ENCODE data around the gene TRIM66.
A peak's percentile ranks its signal among the peaks of the same experiment; 100 is the strongest.

Gene TRIM66

DNA sequence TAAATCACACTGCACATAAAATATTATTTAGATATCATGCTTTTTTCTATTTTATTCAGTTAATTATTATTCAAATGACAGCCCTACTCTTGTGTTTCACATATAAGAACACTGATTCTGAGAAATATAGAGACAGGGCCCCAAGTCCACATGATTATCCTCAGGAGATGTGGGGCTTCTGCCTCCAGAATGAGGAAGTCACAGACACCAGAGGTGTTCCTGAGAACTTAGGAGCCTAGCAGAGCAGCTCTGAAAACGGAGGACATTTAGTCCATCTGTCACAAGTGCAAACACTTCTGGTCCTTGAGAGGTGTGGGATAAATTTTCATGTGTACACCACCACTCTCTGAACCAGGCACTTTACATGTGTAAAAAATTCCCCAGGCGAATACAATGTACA is 26.2 kb downstream of the TRIM66 start:
- no peak for DNase-seq (ENCODE audit: low spot score)

GRCh38 chr11:8654503-8654902 is 28.0 kb downstream of the TRIM66 start:
- no peak for DNase-seq (ENCODE audit: low spot score)

- peak; percentile 87 for DNase-seq (ENCODE audit: low spot score)
These were observed 30.3 kb downstream of the TRIM66 start for GRCh38 chr11:8652140-8652539.

DNA sequence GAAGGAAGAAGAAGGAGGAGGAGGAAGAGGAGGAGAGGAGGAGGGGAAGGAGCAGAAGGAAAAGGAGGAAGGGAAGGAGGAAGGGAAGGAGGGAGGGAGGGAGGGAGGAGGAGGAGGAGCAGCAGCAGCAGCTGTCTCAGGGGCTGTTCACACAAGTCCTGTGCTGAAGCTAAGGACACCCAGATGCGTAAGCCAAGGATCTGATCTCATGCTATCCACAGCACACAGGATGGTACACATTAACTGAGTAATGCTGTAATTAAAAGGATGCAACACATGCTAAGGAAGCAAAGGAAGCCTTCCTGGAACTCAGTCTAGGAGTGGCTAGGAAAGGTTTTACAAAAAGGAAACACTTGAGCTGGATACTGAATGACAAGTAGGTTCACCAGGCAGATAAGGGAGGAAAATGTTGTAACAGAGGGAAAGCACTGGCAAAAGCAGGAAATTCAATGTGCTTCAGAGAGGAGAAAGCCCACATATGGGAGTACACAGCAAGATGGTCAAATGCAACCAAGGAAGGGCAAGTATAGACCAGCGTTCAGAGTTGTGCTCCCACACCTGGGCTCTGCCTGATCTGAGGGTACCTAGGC is 32.0 kb downstream of the TRIM66 start:
- peak; percentile 34 for DNase-seq (ENCODE audit: low spot score)

DNA sequence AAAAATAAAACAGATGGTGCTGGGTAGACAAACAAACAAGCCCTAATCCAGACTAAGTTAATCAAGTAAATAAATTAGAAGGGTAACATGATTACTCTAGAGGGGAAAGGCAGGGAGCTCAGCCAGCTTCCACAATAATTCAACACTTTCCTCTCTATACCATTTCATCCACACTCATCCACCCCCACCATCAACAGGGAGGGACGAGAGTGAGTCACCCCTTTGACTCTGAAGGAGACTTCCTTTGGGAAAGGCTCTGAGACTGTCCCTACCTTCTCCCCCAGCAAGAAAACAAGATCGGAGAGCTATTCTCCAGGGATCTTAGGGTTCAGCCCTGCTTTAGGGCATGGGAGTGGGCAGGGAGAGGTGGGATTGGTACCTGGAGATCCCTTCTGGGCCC is 33.1 kb downstream of the TRIM66 start:
- peak; percentile 79 for DNase-seq (ENCODE audit: low spot score)

- no peak for DNase-seq (ENCODE audit: low spot score)
These were observed 35.6 kb downstream of the TRIM66 start for GRCh38 chr11:8646873-8647272.

- no peak for DNase-seq (ENCODE audit: low spot score)
These were observed 40.1 kb downstream of the TRIM66 start for GRCh38 chr11:8642196-8642841.

GRCh38 chr11:8641332-8641731 is 41.1 kb downstream of the TRIM66 start:
- DNase-seq (ENCODE audit: low spot score) = no peak

DNA sequence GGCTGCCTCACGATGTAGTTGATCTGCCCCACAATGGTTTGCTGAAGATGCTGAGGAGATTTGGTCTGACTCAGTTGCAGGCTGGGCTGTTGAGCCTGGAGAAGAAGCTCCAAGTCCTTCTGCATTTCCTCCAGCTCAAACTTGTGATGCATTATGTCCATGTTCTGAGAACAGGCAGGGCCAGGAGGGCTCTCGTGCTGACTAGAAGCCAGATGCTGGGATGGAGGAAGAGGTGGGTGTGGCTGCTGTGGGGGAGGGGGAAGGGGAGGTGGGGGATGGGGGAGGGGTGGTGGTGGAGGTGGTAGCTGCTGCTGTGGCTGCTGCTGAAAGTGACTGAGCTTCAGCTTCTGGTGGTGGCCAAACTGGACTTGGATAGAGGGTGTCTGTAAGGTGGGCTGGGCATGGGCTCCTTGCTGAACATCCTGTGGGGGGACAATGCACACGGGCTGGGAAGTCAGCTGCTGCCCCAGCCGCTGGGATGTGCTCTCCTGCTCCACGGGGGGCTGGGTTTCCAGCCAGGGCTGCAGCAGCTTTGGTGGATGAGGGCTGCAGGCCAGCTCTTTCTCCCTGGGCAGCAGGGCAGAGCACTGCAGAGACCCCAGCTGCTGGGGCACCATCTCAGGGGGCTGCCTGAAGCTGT is 42.1 kb downstream of the TRIM66 start:
- DNase-seq (ENCODE audit: low spot score) = no peak

- no peak for DNase-seq (ENCODE audit: low spot score)
These were observed 42.8 kb downstream of the TRIM66 start for GRCh38 chr11:8639655-8640054.

- peak; percentile 27 for DNase-seq (ENCODE audit: low spot score)
These were observed 44.2 kb downstream of the TRIM66 start for GRCh38 chr11:8638300-8638699.

- no peak for DNase-seq (ENCODE audit: low spot score)
These were observed 46.3 kb downstream of the TRIM66 start for GRCh38 chr11:8636127-8636526.

- DNase-seq (ENCODE audit: low spot score) = no peak
These were observed 48.0 kb downstream of the TRIM66 start for GRCh38 chr11:8634498-8634897.

DNA sequence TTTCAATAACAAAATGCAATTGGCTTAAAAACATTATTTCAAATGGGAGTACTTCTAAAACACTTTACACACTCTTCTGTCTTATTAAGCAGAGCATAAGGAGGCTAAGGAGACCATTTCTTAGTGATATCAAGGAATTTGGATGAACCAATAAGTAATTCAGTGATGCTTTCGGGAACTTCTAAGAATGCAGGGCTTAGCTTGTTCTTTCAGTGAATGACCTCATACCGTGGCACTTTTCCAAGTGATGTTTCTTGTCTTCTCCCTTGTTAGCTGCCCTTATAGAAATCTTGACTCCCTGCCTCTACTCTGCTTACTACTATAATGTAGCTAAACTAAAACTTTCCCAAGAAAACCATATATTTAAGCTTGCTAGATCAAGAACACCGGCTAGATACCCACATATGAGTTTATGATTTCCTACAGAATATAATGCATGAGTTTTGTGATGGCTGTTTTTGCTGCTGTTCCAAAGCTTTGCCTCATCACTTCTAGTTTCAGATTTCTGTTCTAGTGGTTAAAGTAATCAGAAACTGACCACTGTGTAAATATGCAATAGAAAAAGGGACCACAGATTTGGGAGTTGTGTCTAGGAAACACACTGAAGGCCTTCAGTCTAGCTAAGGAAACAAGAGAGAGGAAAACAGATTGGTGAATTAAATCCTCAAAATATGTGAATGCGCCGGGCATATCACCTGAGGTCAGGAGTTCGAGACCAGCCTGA is 50.9 kb downstream of the TRIM66 start:
- DNase-seq (ENCODE audit: low spot score) = peak; percentile 61

- DNase-seq (ENCODE audit: low spot score) = no peak
These were observed 57.8 kb downstream of the TRIM66 start for GRCh38 chr11:8624698-8625097.

- no peak for DNase-seq (ENCODE audit: low spot score)
These were observed 61.3 kb downstream of the TRIM66 start for GRCh38 chr11:8621147-8621546.

DNA sequence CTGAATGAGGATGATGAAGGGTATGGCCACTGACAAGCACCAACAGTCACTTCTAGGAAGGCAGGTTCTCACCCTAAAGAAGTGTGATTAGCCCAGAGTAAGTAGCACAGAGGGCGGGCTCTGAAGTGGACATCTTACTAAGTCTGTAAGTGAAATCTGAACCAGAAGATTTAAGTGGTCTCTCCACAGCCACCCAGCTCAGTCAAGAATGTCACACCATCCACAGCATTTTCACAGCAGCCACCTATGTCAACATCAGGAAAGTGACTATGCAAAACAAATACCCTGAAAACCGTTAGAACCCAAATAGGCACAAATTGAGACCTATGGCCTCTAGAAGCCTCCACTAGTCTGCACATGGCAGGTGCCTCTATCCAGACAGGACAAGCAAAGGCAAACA is 65.4 kb downstream of the TRIM66 start:
- no peak for DNase-seq (ENCODE audit: low spot score)

GRCh38 chr11:8615291-8616032 is 67.0 kb downstream of the TRIM66 start:
- no peak for DNase-seq (ENCODE audit: low spot score)

DNA sequence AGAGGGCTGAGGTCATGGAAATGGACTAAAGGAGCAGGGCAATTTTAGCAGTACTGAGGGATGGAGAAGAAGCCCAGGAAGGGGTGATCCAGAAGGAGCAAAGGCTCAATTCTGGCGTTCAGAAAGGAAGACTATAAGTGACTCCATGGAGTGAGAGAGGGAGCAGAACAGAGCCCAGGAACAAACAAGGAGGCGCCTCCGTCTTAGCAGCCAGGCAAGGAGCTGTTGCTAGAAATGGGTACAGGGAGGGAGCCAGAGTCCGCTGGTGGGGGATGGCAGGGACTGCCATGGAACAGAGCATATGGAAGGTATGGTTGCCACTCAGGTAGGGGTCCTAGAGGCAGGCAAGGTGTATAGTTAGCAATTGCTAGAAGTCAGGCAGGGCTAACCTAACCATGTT is 68.0 kb downstream of the TRIM66 start:
- no peak for DNase-seq (ENCODE audit: low spot score)

GRCh38 chr11:8613036-8613435 is 69.4 kb downstream of the TRIM66 start:
- DNase-seq (ENCODE audit: low spot score) = no peak

- DNase-seq (ENCODE audit: low spot score) = no peak
These were observed 69.9 kb downstream of the TRIM66 start for GRCh38 chr11:8612522-8612921.

DNA sequence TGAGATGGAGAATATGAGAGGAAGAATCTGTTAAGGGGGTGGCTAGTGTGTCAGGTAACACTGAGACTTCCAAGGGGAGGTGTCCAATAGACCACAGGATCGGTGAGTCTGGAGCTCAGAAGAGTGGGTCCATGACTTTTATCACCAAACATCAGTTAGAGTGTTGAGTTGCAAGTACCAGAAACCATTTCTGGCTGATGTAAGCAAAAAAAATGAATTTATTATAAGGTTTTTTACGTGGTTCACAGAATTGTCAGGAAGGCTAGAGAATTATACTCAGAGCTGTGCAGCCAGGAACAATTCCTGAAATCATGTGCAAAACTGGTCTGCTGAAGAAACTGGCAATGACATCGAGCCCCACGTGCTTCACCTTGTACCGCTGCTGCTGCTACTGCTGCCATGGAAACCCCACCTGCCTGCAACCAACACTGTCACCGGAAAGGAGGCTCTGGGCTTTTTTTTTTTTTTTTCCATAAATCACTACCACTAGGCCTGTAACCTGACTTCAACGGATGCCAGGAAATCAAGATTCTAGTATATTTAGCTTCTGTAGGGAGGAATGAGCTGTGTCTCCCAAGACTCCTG is 71.8 kb downstream of the TRIM66 start:
- DNase-seq (ENCODE audit: low spot score) = no peak

Measured in AG20443 (cell line).